Transverse colon (tissue), 4 donors: ENCODE measurements around the gene NCCRP1. TPM values are rescaled to one million over a fixed set of nuclear protein-coding genes. Genes with fewer than 3 reads are reported as not detected.
A peak's percentile ranks its signal among the peaks of the same experiment; 100 is the strongest.

ENCODE experiments used
- DNase-seq: peaks from one replicate; pipeline ENCODE4 v3.0.0-alpha.2; 2019
- H3K27ac ChIP-seq, 4 donors: fragments of 200-600 bp; sonication (generic); 2 replicates each; pipeline ENCODE4 v1.5.1; 2016 to 2018; ENCODE audit warnings: inconsistent platforms in 4 of 4
- H3K27me3 ChIP-seq: fragments of 200-600 bp; sonication (generic); 2 replicates; pipeline ENCODE4 v1.5.1; 2017; ENCODE audit warnings: inconsistent platforms
- H3K36me3 ChIP-seq, 4 donors: fragments of 200-600 bp; sonication (generic); 2 replicates each; pipeline ENCODE4 v1.5.1; 2017 to 2019; ENCODE audit warnings: inconsistent platforms in 4 of 4
- H3K4me1 ChIP-seq, 4 donors: fragments of 200-600 bp; sonication (generic); 2 replicates each; pipeline ENCODE4 v1.5.1; 2017 to 2020; ENCODE audit warnings: inconsistent platforms in 4 of 4
- H3K4me3 ChIP-seq, 4 donors: fragments of 200-600 bp; sonication (generic); 1 replicate in 1 of 4; 2 replicates in 3 of 4; pipeline versions ENCODE4 v1.5.1 to v1.6.1; 2017 to 2019; ENCODE audit warnings: inconsistent platforms in 4 of 4
- H3K9me3 ChIP-seq, 2 donors: fragments of 200-600 bp; sonication (generic); 2 replicates each; pipeline ENCODE4 v1.5.1; 2017 to 2019; ENCODE audit warnings: inconsistent platforms in 2 of 2
- CTCF ChIP-seq, 5 experiments: fragments of 200-600 bp in 3 of 5; fragments of 450-650 bp in 2 of 5; sonication (generic) in 3 of 5; IDR thresholded peaks; 1 replicate in 2 of 5; 2 replicates in 3 of 5; pipeline ENCODE4 v1.5.1; 2016 to 2017; ENCODE audit warnings: antibody characterized with exemption in 5 of 5, inconsistent platforms in 3 of 5, mild to moderate bottlenecking in 2 of 5, moderate library complexity in 1 of 5
- EP300 ChIP-seq: sonication (generic); formaldehyde crosslinking; IDR thresholded peaks from one replicate; pipeline ENCODE4 v1.6.1; 2017; ENCODE audit warnings: antibody characterized with exemption, low read depth
- POLR2A ChIP-seq: fragments of 450-650 bp; IDR thresholded peaks from one replicate; pipeline ENCODE4 v1.6.1; 2016; ENCODE audit warnings: antibody characterized with exemption, mild to moderate bottlenecking, moderate library complexity
- POLR2AphosphoS5 ChIP-seq, 3 donors: sonication (generic); formaldehyde crosslinking; IDR thresholded peaks; one replicate each; pipeline ENCODE4 v1.6.1; 2016; ENCODE audit warnings: antibody characterized with exemption in 3 of 3
- WGBS, 2 donors: methylation state at CpG; one replicate each; pipeline ENCODE4 v1.1.5; 2018; ENCODE audit warnings: low coverage in 1 of 2; 5-methylcytosine and 5-hydroxymethylcytosine counted together
- in situ Hi-C, 4 donors: fragments of 200-750 bp; cut with MboI; loops; one replicate each; pipeline versions ENCODE4 v1.15.0 to v1.15.1; 2017; ENCODE audit warnings: low sequenced_read_pairs in 3 of 4, low pct_ligation_motif_present in 1 of 4, low pct_unique_long_range_greater_than_20kb in 1 of 4
- intact Hi-C: fragments of 100-400 bp; cut with DNase I; formaldehyde crosslinking; loops from one replicate; pipeline ENCODE4 v1.15.1; 2023; ENCODE audit warnings: low total_unique reads
- total RNA-seq, 4 donors: library from RNA; depleted of rRNA; stranded (reverse); fragments of >200 nt; gene quantifications; one replicate each; pipeline ENCODE4 v1.1.0, GENCODE V29; 2016

The NCCRP1 gene
- total RNA-seq, 4 donors from 2014 or later = 0.14 to 3.0 (median 1.1) TPM; not detected in 1

- Histone ChIP-seq H3K27me3 (no peaks in the 10 kb centered on the region), H3K36me3 (peaks cover 0 to 1% (median 0%) of the 10 kb centered on the region in 4 donors), H3K4me1 (no peaks in the 10 kb centered on the region), H3K9me3 (no peaks in the 10 kb centered on the region), H3K4me3 (no peak overlapping the region), H3K27ac (no peak overlapping the region)
- DNase-seq = no peak
- in situ Hi-C loops = loop anchor here in 3 of 4 donors (5.0 to 10.0 kb wide), 2 partner anchors 61 to 68 kb away; no protein-coding TSS in a partner anchor
- intact Hi-C loops = no loop called here
- 75 to 82% methylated on average over 8 of the region's 8 CpGs for WGBS, 2 donors
- TF ChIP-seq CTCF (IDR thresholded peaks at IDR 0.05) = no peak
- no peak for TF ChIP-seq EP300
- no peak for TF ChIP-seq POLR2A
- no peak for TF ChIP-seq POLR2AphosphoS5 (IDR thresholded peaks at IDR 0.05)
Measured at GRCh38 chr19:39183104-39183503, 13.7 kb upstream of the NCCRP1 start.

GRCh38 chr19:39186391-39186790, 10.4 kb upstream of the NCCRP1 start:
- Histone ChIP-seq H3K4me3 (no peak overlapping the region), H3K4me1 (no peaks in the 10 kb centered on the region), H3K9me3 (no peaks in the 10 kb centered on the region), H3K36me3 (no peaks in the 10 kb centered on the region), H3K27me3 (peaks cover 26% of the 10 kb centered on the region), H3K27ac (no peak overlapping the region)
- DNase-seq = no peak
- in situ Hi-C loops (loop anchor here in 2 of 4 donors (10.0 kb wide), 1 partner anchor 72 kb away; no protein-coding TSS in a partner anchor), intact Hi-C loops (loop anchor here (2.0 kb wide), 1 partner anchor 64 kb away; no protein-coding TSS in a partner anchor)
- no peak for TF ChIP-seq EP300
- TF ChIP-seq CTCF (IDR thresholded peaks at IDR 0.05) = no peak
- no peak for TF ChIP-seq POLR2AphosphoS5 (IDR thresholded peaks at IDR 0.05)
- TF ChIP-seq POLR2A = no peak
- 89 to 95% methylated on average over 3 to 8 of the region's 8 CpGs for WGBS, 2 donors

- no peaks in the 10 kb centered on the region for H3K4me1 ChIP-seq
- no peak overlapping the region for H3K4me3 ChIP-seq
- no peak for DNase-seq
- H3K27ac ChIP-seq = no peak overlapping the region
- 17 to 31% methylated on average over 2 to 8 of the region's 8 CpGs for WGBS, 2 donors
- H3K9me3 ChIP-seq = no peaks in the 10 kb centered on the region
- H3K36me3 ChIP-seq = no peaks in the 10 kb centered on the region
- intact Hi-C loops (loop anchor here (2.0 kb wide), 1 partner anchor 65 kb away; no protein-coding TSS in a partner anchor), in situ Hi-C loops (loop anchor here in 2 of 4 donors (10.0 kb wide), 1 partner anchor 73 kb away; no protein-coding TSS in a partner anchor)
- H3K27me3 ChIP-seq = peaks cover 26% of the 10 kb centered on the region
- TF ChIP-seq CTCF (IDR thresholded peaks at IDR 0.05) (peak in 1 of 5 experiments; percentile 21), POLR2A (no peak)
Measured at GRCh38 chr19:39187552-39187943, 9.2 kb upstream of the NCCRP1 start.

GRCh38 chr19:39188960-39189359, 7.8 kb upstream of the NCCRP1 start:
- in situ Hi-C loops = loop anchor here in 2 of 4 donors (10.0 kb wide), 1 partner anchor 74 kb away; no protein-coding TSS in a partner anchor
- DNase-seq = no peak
- TF ChIP-seq POLR2AphosphoS5 (IDR thresholded peaks at IDR 0.05) = no peak
- no peak for TF ChIP-seq EP300
- TF ChIP-seq POLR2A = no peak
- no peak for TF ChIP-seq CTCF (IDR thresholded peaks at IDR 0.05)
- Histone ChIP-seq H3K4me3 (no peak overlapping the region), H3K27ac (no peak overlapping the region), H3K9me3 (no peaks in the 10 kb centered on the region), H3K36me3 (no peaks in the 10 kb centered on the region), H3K27me3 (peaks cover 37% of the 10 kb centered on the region), H3K4me1 (no peaks in the 10 kb centered on the region)
- intact Hi-C loops = no loop called here
- WGBS, 2 donors = 57 to 60% methylated on average over 6 of the region's 6 CpGs
